Peyer's patch (tissue), 4 donors: ENCODE results near the gene PPT2. TPM values are rescaled to one million over a fixed set of nuclear protein-coding genes. Genes with fewer than 3 reads are reported as not detected.

Source experiments
- DNase-seq, 3 donors: peaks; one replicate each; pipeline ENCODE4 v3.0.0-alpha.2; 2017 to 2019
- H3K27ac ChIP-seq, 4 donors: fragments of 200-600 bp; sonication (generic); one replicate each; pipeline ENCODE4 v1.5.1; 2016 to 2019
- H3K27me3 ChIP-seq, 2 donors: fragments of 200-600 bp; sonication (generic); one replicate each; pipeline ENCODE4 v1.5.1; 2019
- H3K36me3 ChIP-seq, 3 donors: fragments of 200-600 bp; sonication (generic); one replicate each; pipeline ENCODE4 v1.5.1; 2016 to 2019
- H3K4me1 ChIP-seq, 4 donors: fragments of 200-600 bp; sonication (generic); one replicate each; pipeline ENCODE4 v1.5.1; 2016 to 2019
- H3K4me3 ChIP-seq, 4 donors: fragments of 200-600 bp; sonication (generic); 1 replicate in 3 of 4; 2 replicates in 1 of 4; pipeline ENCODE4 v1.5.1; 2016 to 2019; ENCODE audit warnings: mild to moderate bottlenecking in 1 of 4
- H3K9me3 ChIP-seq, 4 donors: fragments of 200-600 bp; sonication (generic); one replicate each; pipeline ENCODE4 v1.5.1; 2016 to 2019; ENCODE audit warnings: mild to moderate bottlenecking in 1 of 4
- POLR2A ChIP-seq, 2 donors: fragments of 450-650 bp; IDR thresholded peaks; one replicate each; pipeline ENCODE4 v1.5.1; 2017; ENCODE audit warnings: antibody characterized with exemption in 2 of 2, mild to moderate bottlenecking in 2 of 2, moderate library complexity in 2 of 2
- total RNA-seq, 4 donors: library from RNA; depleted of rRNA; stranded (reverse); fragments of >200 nt; gene quantifications; one replicate each; pipeline ENCODE4 v1.1.0, GENCODE V29; 2016
- TF ChIP-seq, protein P1 (sequence below), 6 experiments: fragments of 450-650 bp in 4 of 6; fragments of 200-600 bp in 2 of 6; sonication (generic) in 1 of 6; IDR thresholded peaks; one replicate each; pipeline ENCODE4 v1.5.1; 2017 to 2019; ENCODE audit warnings: antibody characterized with exemption in 6 of 6, mild to moderate bottlenecking in 3 of 6, moderate library complexity in 1 of 6

PPT2 gene, protein sequence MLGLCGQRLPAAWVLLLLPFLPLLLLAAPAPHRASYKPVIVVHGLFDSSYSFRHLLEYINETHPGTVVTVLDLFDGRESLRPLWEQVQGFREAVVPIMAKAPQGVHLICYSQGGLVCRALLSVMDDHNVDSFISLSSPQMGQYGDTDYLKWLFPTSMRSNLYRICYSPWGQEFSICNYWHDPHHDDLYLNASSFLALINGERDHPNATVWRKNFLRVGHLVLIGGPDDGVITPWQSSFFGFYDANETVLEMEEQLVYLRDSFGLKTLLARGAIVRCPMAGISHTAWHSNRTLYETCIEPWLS
- total RNA-seq: 100 to 1,000 TPM in 1 of 4 donors, 10 to 100 TPM in 2, 1 to 10 TPM in 1; 7.4 to 121 (median 26.9) TPM

GRCh38 chr6:32153564-32154513 is at the start of gene PPT2:
PPT2 (plus strand) TSS chr6:32154141; CDS start chr6:32154595, 454 bp downstream.
- peaks cover 0 to 30% (median 5%) of the 10 kb centered on the region in 4 donors for H3K4me1 ChIP-seq

GRCh38 chr6:32105433-32105832 is 48.5 kb upstream of the PPT2 start:
- H3K27me3 ChIP-seq: no peaks in the 10 kb centered on the region
- H3K36me3 ChIP-seq: no peaks in the 10 kb centered on the region
- H3K27ac ChIP-seq: no peak overlapping the region
- peak overlapping the region in 1 of 4 donors; percentile 46 for H3K4me3 ChIP-seq
- H3K9me3 ChIP-seq: no peaks in the 10 kb centered on the region
- DNase-seq: no peak
- H3K4me1 ChIP-seq: peaks cover 0 to 21% (median 2%) of the 10 kb centered on the region in 4 donors
- TF ChIP-seq, protein P1, sequence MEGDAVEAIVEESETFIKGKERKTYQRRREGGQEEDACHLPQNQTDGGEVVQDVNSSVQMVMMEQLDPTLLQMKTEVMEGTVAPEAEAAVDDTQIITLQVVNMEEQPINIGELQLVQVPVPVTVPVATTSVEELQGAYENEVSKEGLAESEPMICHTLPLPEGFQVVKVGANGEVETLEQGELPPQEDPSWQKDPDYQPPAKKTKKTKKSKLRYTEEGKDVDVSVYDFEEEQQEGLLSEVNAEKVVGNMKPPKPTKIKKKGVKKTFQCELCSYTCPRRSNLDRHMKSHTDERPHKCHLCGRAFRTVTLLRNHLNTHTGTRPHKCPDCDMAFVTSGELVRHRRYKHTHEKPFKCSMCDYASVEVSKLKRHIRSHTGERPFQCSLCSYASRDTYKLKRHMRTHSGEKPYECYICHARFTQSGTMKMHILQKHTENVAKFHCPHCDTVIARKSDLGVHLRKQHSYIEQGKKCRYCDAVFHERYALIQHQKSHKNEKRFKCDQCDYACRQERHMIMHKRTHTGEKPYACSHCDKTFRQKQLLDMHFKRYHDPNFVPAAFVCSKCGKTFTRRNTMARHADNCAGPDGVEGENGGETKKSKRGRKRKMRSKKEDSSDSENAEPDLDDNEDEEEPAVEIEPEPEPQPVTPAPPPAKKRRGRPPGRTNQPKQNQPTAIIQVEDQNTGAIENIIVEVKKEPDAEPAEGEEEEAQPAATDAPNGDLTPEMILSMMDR (IDR thresholded peaks at IDR 0.05): no peak
- TF ChIP-seq POLR2A (IDR thresholded peaks at IDR 0.05): no peak

More at GRCh38 chr6:32153564-32154513, at the start of gene PPT2:
- Histone ChIP-seq H3K27me3 (no peaks in the 10 kb centered on the region), H3K4me3 (peak within 1 kb of the TSS; percentile 50 to 74 (median 69)), H3K27ac (peak within 1 kb of the TSS; percentile 72 to 85 (median 78)), H3K36me3 (peaks cover 0 to 30% (median 0%) of the 10 kb centered on the region in 3 donors), H3K9me3 (no peaks in the 10 kb centered on the region)
- DNase-seq: peak; percentile 73 to 90 (median 81)
- peak in 1 of 2 donors; percentile 20 for TF ChIP-seq POLR2A (IDR thresholded peaks at IDR 0.05)
- TF ChIP-seq, protein P1 (IDR thresholded peaks at IDR 0.05): peak in 2 of 6 experiments; percentile 24 to 31

GRCh38 chr6:32107406-32107805 is 46.5 kb upstream of the PPT2 start:
- Histone ChIP-seq H3K36me3 (no peaks in the 10 kb centered on the region), H3K27me3 (no peaks in the 10 kb centered on the region), H3K4me3 (peak overlapping the region in 1 of 4 donors; percentile 46), H3K4me1 (peaks cover 0 to 25% (median 2%) of the 10 kb centered on the region in 4 donors), H3K9me3 (no peaks in the 10 kb centered on the region), H3K27ac (peak overlapping the region; percentile 66 to 83 (median 74))
- DNase-seq: no peak
- TF ChIP-seq, protein P1 (IDR thresholded peaks at IDR 0.05): no peak
- TF ChIP-seq POLR2A (IDR thresholded peaks at IDR 0.05): no peak

DNA sequence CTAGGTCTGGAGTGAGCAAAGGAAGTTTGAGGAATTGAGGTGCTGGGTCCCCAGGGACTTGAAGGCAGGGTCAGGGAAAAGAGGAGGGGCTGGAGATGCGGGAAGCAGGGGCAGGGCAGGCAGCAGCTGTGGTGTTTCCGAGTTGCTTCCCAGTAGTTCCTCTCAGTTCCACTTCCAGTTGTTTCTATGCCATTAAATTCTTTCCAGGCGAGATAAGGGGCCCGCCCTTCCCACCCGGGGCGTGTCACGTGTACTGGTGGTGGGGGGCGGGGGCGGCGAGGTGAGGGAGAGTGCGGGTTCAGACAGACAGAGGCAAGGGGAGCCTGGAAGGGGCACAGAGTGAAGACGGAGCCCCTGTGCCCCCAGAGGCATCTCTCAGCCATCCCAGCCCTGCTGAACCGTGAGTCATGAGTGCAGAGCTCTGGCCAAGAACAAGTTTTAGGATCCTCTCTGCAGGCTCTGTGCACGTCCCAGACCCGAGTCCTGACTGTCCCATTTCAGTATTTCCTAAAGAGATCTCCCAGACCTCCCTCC is 45.8 kb upstream of the PPT2 start:
- TF ChIP-seq, protein P1 (IDR thresholded peaks at IDR 0.05): no peak
- no peak for TF ChIP-seq POLR2A (IDR thresholded peaks at IDR 0.05)
- DNase-seq: peak in 2 of 3 donors; percentile 60 to 70
- H3K9me3 ChIP-seq: no peaks in the 10 kb centered on the region
- H3K27me3 ChIP-seq: no peaks in the 10 kb centered on the region
- peaks cover 0 to 30% (median 2%) of the 10 kb centered on the region in 4 donors for H3K4me1 ChIP-seq
- peak overlapping the region; percentile 66 to 83 (median 74) for H3K27ac ChIP-seq
- H3K36me3 ChIP-seq: no peaks in the 10 kb centered on the region
- peak overlapping the region; percentile 20 to 46 (median 31) for H3K4me3 ChIP-seq

DNA sequence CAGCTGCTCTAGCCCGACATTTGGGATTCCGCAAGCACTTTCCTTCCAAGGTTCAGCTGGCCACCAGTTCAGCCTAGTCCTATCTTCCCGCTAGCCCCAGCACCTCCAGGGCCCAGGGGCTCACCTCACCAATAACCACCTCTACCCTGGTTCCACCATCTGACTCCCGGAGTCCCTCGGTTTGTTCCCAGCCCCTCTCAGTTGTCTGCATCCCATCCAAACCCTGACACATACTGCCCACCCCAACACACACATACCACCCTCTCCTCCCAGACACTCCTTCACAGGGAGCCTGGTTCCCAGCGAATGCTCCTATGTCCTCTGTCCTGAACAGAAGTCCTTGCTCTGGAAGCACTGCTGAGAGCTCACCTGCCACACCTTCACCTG is 45.2 kb upstream of the PPT2 start:
- H3K9me3 ChIP-seq: no peaks in the 10 kb centered on the region
- TF ChIP-seq, protein P1 (IDR thresholded peaks at IDR 0.05): no peak
- TF ChIP-seq POLR2A (IDR thresholded peaks at IDR 0.05): no peak
- peak overlapping the region; percentile 20 to 46 (median 31) for H3K4me3 ChIP-seq
- DNase-seq: no peak
- no peaks in the 10 kb centered on the region for H3K27me3 ChIP-seq
- peak overlapping the region; percentile 66 to 83 (median 74) for H3K27ac ChIP-seq
- peaks cover 0 to 35% (median 2%) of the 10 kb centered on the region in 4 donors for H3K4me1 ChIP-seq
- no peaks in the 10 kb centered on the region for H3K36me3 ChIP-seq
